Measurements from ENCODE around the gene RTP5.
"Not testable (repeated sequence)": the region's sequence is repeated elsewhere in the genome, so short reads cannot be mapped to it uniquely, and the experiment has no call there.

RTP5 gene

DNA sequence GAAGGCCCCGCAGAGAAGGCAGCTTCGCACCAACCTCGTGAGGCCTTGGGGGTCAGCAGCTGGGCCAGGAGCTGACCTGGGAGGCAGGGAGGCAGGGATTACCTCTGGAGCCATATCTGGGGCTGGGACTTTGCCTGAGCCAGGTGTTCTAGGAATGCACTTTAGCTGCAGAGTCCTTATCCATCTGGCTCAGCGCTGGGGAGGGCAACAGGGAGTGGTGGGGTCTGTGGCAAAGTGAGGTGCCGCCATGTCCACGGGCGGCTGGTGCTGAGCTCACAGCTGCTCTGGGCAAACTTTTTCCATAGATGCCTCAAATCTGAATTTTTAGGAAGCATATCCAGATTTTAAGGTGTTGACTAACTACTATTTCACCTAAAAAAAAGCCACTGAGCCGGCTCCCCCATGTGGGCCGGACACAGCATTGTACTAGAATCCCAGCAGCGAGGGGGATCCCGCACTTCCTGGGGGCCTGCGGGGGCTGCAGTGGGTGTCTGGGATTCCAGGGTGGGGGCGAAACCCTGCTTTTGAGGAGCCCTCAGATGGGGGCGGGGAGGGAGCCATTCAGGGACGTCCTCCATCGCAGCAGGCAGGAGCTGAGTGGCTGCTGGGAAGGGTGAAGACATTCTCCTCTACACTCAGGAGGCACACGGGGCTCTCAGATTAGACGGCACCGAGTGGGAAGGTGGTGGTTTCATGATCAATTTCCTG is 34.6 kb downstream of the RTP5 start:
- no peak for DNase-seq

DNA sequence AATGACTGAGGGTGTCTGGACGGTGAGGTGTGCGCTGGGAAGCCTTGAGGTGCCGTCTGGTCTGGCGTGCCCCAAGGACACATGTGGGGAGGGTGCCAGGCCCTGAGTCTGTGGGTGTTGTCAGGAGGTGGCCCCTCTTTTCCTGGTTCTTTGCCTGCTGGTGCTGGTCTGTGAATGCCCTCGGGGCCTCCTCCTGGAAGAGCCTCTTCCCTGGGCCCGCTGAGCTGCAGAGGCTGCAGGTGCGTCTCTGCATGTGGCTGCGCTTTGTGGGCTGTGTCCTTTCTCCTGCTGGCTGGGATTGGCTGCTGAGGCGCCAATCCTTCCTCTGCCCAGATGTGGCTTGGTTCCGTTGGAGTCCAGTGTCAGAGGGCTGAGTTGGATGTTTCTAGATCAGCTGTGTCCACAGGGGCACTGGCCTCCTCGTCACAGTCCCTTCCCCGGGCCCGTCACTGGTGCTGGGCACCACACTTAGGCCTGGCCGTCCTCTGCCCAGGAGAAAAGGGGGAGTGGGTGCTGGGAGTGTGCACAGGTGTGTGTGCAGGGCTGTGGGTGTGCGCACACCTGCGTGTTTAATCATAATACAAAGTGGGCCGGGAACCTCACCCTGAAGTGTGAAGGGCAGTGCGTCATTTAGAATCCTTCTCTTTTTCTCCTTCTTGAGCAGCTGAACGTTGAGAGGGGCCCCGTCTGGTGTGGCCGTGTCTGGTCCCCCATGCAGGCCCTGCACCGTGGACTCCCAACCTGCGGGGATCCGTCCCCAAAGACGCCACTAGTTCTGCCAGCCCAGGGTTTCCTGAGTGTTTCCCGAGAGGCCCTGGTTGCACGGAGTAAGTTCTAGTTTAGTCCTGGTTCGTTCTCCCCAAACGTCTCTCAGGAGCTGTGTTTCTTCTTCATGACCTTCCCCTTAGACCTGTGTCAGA is 35.5 kb downstream of the RTP5 start:
- no peak for DNase-seq

DNA sequence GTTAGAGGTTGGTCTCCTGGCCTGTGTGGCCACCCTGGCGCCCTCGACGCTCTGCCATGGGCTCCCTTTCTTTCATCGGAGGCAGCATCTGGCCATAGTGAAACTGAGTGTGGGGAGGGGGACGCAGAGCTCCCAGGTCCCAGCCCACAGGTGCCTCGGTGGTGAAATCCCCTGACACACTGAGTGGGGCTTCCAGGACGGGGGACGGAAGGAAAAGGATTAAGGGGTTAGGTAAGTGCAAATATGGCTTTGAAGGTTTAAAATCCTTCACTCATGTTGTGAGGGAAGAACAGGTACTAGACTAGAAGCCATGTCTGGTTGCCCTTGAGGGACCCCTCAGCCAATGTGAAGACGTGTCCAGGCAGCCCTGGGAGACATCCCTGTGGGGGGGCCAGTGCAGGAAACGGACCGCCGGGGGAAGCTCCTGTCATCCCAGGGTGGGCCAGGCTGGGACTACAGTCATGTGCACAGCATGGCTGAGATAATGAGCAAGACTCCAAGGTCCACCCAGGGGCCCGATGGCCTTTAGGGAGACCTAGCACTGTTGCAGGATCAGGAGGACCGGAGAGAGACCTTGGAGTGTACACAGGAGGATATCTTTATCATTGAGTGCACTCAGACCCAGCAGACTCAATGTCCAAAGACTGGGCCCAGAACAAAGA is 36.3 kb downstream of the RTP5 start:
- no peak for DNase-seq

DNA sequence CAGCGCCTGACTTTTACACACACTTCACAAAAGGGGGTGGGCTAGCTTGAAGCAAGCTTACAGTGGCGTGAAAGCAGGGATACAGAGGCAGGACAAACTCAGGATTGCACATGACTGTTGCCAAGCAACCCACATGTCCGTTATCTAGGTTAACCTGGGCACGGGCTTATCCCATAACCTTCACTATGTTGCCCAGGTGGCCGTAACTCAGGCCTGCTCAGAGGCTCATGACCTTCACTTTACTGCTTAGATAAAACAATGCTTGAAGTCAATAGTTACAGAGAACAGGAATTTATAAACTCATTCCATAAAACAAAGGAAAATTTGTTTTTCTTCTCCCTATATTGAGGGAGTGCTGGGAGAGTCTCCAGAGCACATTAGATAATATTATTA is 36.8 kb downstream of the RTP5 start:
- not testable (repeated sequence) for DNase-seq

DNA sequence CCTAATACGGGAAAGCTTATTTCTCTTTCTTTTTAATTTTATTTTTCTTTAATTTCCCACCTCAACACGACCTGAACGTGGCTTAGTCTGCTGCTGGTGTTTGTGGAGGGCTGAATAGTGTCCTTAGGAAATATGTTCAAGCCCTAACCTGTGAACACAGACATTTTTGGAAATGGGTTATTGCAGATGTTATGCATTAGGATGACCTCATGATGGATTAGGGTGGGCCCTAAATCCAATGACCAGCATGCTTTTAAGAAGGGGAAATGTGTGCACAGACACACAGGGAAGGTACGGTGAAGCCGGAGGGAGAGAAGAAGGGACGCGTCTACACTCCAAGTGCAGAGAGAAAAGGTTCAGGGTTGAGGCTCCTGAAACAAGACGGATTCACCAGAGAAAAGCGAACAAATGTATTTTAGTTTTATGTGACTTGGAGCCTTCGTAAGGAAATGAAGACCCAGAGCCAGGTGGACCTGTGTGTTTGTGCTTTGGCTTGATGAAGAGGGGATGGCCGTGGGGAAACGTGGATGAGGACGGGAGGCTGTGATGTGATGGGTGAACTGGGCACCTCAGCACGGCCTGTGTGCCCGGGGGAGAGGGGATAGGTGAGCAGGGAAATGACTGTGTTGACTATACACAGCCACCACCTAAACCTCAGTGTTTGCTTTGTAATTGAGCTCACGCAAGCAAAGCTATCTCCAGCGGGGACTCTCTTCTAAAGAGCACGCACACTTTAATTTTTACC is 37.5 kb downstream of the RTP5 start:
- no peak for DNase-seq

DNA sequence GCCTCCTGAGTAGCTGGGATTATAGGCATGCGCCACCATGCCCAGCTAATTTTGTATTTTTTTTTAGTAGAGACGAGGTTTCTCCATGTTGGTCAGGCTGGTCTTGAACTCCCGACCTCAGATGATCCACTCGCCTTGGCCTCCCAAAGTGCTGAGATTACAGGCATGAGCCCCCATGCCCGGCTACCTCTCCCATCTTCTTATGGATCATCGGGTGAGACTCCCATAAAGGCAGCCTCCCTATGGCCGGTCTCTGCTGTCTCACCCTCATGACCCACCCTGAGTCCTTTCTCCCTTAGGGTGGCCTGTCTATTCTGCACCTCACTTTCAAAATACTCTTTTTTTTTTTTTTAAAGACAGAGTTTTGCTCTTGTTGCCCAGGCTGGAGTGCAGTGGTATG is 38.3 kb downstream of the RTP5 start:
- DNase-seq: not testable (repeated sequence)

DNA sequence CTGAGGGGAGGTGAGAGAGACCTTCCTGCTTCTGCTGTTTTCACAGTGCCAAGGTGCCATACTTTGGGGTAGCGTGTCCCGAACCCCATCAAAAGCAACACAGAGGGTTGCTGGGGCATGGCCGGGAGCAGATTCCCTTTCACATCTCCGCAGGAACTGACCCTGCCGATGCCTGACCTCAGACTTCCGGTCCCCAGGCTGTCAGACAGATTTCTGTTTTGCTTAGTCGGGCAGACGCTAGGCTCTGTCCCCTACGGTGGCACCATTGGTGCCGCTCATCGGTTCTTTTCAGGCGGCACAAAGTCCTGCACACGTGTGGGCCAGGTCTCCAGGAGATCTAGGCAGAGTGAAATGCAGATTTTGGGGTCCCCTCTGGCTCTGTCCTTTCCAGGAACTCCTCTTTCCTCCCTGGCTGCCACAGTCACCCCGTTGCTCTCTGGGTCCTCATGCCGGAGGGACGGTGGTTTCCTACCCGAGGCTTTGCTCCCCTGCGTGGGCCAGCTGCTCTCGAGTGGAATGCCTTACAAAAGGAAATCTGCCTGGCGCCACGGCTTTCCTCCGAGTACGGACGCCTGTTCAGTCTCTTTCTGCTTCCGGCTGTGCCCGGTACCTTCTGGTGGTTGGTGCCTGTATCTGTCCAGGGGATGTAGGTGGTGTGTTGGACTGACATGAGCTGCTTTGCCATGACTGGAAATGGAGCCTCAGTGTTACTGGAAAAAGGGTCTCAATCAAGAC is 39.3 kb downstream of the RTP5 start:
- DNase-seq: no peak

DNA sequence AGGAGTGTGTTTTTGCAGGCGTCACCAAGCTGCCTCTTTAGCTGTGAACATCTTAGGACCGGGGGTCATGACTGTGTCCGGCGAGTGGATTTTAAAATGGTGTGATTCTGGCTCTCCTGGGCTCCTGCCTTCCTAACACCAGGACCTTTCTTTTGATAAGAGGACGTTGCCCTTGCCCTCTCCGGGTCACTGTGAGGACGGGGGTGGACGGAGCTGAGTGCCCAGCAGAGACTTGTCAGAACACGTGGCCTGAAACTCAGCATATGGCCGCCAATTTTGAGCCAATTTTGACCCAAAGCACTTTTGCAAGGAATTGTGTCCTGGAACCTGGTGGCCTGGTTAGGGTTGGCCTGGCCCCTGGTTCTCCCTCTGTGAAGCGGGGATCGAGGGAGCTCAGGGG is 40.2 kb downstream of the RTP5 start:
- no peak for DNase-seq

DNA sequence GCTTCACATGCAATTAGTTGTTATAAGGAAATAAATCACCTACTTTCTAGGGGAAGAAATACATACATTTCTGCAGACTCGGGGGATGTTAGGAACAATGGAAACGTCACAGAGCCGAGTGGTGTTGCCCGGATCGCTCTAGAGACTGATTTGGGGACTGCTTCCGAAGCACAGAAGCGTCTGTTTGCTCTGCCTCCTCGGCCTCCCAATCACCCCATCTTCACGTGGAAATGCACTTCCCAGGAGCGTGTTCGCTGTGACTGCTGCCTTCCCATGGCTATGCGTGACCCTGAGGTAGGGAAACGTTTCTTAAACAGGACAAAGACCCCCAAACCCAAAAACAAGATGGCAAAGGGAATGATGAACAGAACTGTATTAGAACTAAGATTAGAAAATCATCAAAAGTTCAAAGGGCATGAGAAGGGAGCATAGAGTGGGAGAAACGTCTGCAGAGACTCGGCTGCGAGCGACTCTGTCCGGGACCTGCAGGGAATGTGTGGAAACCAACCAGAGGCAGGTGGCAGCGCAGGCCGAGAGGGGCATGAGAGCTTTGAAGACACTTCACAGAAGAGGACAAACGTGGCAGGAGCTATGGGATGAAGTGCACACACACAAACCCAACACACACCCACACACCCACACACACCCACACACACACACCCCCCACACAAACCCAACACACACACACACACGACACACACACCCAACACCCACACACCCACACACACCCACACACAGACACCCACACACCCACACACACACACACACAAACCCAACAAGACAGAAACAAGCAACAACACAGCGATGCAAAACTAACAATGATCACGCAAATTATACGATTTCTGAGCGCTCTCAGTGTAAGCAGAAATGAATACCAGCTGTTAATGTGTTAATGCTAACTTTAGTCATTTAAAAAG is 41.3 kb downstream of the RTP5 start:
- DNase-seq: no peak

DNA sequence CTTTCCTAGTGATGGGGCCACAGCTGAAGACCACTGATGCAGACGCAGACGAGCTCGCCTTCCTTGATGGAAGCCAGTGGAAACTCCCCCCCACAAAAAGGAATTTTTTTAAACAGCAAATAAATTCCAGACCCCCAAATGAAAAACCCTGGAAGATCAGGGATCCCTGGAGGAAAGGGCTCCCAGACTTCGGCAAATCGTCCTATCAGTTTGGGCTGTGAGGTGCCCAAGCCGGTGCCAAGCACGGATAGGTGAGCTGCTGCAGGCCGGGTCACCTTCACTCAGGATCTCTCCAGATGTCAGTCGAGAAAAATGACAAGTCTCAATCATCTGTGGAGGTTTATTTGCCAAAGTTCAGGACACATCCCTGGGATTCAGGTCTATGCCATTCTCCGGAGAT is 42.0 kb downstream of the RTP5 start:
- no peak for DNase-seq

DNA sequence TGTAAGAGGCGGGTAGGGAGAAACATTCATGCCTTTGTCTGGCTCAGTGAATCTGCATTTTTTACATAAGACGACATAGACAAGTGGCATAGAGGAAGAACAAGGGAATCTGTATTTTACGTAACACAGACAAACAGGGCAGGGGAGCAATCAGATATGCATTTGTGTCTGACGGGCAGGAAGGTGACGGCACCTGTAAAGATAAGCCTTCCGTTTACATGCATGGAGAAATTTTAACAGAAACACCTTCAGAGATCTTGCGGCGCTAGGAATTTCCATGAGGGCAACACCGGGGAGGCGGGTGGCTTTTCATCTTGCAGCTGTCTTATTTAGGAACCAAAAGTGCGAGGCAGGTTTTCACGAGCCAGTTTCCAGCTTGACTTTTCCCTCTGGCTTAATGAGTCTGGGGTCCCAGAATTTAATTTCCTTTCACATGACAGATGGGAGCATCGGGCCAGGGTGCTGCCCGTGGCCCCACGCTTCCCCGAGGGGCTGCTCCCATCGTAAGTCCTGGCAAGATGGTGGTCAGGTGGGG is 42.6 kb downstream of the RTP5 start:
- no peak for DNase-seq

DNA sequence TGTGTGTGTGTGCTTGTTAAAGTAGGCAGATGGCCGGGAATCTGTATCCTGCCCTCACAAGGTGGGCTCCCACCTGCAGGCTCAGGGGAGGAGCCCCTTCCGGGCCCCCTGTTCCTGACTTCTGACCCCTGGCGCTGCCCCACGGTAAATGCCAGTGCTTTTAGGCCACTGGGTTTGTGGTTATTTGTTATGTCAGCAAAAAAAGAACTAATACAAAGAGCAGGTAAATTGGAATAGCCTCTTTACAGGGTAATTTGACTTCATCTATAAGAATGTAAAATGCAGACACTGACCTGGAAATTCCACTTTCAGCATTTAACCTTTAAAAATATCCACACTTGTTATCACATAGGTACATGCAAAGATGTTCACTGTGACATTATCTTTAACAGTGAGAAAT is 44.2 kb downstream of the RTP5 start:
- no peak for DNase-seq

DNA sequence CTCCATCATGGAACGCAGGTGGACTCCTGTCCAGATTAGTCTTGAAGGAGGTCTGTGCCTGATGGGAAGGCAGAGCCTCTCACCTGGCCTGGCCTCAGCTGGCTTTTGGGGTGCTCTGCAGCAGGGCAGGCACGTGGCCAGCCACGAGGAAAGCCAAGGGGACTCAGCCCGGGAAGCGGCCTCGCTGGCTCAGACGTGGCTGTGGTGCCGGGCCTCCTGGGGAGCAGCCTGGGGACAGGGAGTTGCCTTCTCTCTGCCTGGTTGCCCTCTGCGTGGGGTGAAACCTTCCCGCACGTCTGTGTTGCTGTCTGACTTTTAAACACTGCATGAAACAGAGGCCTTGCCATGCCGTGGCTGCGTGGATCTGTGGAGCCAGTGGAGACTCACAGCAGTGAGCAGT is 45.0 kb downstream of the RTP5 start:
- no peak for DNase-seq

DNA sequence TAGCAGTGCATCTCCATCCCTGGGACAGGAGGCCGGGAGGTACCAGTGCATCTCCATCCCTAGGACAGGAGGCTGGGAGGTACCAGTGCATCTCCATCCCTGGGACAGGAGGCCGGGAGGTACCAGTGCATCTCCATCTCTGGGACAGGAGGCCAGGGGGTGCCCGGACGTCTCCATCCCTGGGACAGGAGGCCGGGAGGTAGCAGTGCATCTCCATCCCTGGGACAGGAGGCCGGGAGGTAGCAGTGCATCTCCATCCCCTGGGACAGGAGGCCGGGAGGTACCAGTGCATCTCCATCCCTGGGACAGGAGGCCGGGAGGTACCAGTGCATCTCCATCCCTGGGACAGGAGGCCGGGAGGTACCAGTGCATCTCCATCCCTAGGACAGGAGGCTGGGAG is 52.1 kb downstream of the RTP5 start:
- not testable (repeated sequence) for DNase-seq

DNA sequence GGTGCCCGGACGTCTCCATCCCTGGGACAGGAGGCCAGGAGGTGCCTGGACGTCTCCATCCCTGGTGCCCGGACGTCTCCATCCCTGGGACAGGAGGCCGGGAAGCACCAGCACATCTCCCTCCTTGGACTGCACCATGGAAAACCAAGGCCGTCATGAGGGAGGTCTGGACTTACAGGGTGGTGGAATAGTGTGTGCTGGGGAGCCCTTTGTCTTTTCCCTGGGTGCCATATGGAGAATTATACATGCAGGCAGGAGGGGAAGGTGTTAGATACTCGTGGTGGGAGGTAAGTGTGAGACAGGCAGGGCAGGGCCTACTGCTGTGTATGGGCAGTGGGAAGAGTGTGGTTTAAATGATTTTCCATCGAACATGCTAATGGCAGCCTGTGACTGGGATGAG is 52.9 kb downstream of the RTP5 start:
- DNase-seq: no peak

DNA sequence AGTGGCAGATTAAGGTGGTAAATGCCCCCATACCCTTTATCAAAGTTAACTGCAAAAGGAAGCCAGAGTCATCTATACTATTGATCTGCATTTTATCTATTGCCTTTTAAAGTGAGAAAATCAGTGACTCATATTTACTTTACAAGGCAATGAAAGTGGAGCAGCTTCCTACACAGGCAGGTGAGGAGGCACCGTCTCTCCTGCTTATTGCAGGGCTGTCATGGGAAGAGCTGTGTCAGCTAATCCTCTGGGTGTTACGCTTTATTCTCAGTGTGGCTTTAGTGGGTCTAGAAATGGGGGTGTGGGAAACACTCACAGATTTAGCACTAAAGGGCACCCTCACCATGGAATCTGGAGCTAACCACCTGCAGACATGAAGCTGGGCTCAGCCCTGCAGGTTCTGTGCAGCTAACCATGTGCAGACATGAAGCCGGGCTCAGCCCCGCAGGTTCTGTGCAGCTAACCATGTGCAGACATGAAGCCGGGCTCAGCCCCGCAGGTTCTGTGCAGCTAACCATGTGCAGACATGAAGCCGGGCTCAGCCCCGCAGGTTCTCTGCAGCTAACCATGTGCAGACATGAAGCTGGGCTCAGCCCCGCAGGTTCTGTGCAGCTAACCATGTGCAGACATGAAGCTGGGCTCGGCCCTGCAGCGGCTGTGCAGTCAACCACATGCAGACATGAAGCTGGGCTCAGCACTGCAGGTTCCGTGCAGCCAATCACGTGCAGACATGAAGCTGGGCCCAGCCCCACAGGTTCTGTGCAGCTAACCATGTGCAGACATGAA is 53.5 kb downstream of the RTP5 start:
- not testable (repeated sequence) for DNase-seq
